HG02610 (cell line): ENCODE data around the gene FAM131B.

Source experiments
- ATAC-seq: cut with Tn5 transposase; IDR thresholded peaks from one replicate; pipeline ENCODE4 v1.9.1; 2021; ENCODE audit warnings: mild to moderate bottlenecking, moderate library complexity; ENCODE audit not compliant: unreplicated experiment

The FAM131B gene

GRCh38 chr7:143325240-143325639, 37.3 kb downstream of the FAM131B start:
- peak; percentile 73 for ATAC-seq

- no peak for ATAC-seq
Observed at GRCh38 chr7:143323653-143324052, 38.9 kb downstream of the FAM131B start.

- no peak for ATAC-seq
Observed at GRCh38 chr7:143322760-143323633, 39.5 kb downstream of the FAM131B start.

GRCh38 chr7:143321734-143322133, 40.8 kb downstream of the FAM131B start:
- no peak for ATAC-seq

- no peak for ATAC-seq
Observed at GRCh38 chr7:143321242-143321641, 41.3 kb downstream of the FAM131B start.

- ATAC-seq = no peak
Observed at GRCh38 chr7:143320620-143321019, 41.9 kb downstream of the FAM131B start.

GRCh38 chr7:143318661-143319060, 43.9 kb downstream of the FAM131B start:
- no peak for ATAC-seq

- no peak for ATAC-seq
Observed at GRCh38 chr7:143316492-143316891, 46.0 kb downstream of the FAM131B start.

- no peak for ATAC-seq
Observed at GRCh38 chr7:143315776-143316175, 46.7 kb downstream of the FAM131B start, which contains the start of gene CLCN1. TSS of gene CLCN1 (plus strand) at chr7:143316111. CDS start at chr7:143316213, 102 bp downstream.

- no peak for ATAC-seq
Observed at GRCh38 chr7:143314127-143314526, 48.4 kb downstream of the FAM131B start.

- ATAC-seq = no peak
Observed at GRCh38 chr7:143308632-143309031, 53.9 kb downstream of the FAM131B start.

- ATAC-seq = no peak
Observed at GRCh38 chr7:143305423-143306070, 57.0 kb downstream of the FAM131B start.

- no peak for ATAC-seq
Observed at GRCh38 chr7:143304938-143305337, 57.6 kb downstream of the FAM131B start.

- no peak for ATAC-seq
Observed at GRCh38 chr7:143303733-143304132, 58.8 kb downstream of the FAM131B start.
